Ovary (tissue), 3 donors: Measurements from ENCODE around the gene E2F4.

Experiments used
- EP300 ChIP-seq: sonication (generic); formaldehyde crosslinking; IDR thresholded peaks from one replicate; pipeline ENCODE4 v1.6.1; 2017; ENCODE audit warnings: antibody characterized with exemption
- POLR2A ChIP-seq: fragments of 450-650 bp; IDR thresholded peaks from one replicate; pipeline ENCODE4 v1.6.1; 2017; ENCODE audit warnings: antibody characterized with exemption, mild to moderate bottlenecking, moderate library complexity
- TF ChIP-seq, protein P1 (sequence below), 3 donors: fragments of 450-650 bp in 2 of 3; fragments of 200-600 bp in 1 of 3; IDR thresholded peaks; one replicate each; pipeline versions ENCODE4 v1.5.1 to v1.8.0; 2016 to 2022; ENCODE audit warnings: antibody characterized with exemption in 3 of 3, mild to moderate bottlenecking in 1 of 3
- donor health status: DM: no; HTN: no; CAD: no.

DNA sequence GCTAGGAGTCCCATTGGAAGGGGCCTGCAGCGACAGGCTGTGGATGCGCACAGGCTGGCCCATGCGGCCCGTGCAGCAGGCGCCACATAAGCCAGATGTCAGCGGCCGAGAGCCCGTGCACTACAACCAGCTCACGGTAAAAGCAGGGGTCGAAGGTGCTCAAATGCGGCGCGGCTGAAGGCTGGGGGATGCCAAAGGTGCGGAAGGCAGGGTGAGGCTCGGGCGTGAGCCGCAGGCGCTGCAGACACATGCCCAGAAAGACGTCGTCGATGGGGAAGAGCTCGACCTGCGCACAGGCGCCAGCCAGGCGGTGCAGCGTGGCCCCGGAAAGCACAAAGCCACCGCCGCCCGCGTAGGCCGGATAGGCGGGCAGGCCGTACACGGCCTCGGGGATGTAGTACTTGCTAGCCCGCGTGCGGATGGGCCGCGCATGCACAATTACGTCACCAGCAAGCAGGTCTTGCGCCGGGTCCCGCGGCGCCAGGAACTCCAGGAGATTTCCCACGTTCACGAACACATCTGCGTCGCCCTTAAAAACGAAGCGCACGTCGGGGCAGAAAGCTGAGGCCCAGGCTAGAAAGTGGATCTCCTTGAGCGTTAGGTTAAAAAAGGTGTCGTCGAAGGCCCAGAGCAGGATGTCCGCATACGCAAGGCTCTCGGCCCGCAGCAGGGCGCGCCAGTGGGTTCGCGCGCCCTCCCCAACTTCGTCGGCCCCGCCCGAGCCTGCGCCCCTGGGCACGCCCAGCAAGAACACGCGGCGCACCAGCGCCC is 42.5 kb upstream of the E2F4 start:
- TF ChIP-seq, protein P1, sequence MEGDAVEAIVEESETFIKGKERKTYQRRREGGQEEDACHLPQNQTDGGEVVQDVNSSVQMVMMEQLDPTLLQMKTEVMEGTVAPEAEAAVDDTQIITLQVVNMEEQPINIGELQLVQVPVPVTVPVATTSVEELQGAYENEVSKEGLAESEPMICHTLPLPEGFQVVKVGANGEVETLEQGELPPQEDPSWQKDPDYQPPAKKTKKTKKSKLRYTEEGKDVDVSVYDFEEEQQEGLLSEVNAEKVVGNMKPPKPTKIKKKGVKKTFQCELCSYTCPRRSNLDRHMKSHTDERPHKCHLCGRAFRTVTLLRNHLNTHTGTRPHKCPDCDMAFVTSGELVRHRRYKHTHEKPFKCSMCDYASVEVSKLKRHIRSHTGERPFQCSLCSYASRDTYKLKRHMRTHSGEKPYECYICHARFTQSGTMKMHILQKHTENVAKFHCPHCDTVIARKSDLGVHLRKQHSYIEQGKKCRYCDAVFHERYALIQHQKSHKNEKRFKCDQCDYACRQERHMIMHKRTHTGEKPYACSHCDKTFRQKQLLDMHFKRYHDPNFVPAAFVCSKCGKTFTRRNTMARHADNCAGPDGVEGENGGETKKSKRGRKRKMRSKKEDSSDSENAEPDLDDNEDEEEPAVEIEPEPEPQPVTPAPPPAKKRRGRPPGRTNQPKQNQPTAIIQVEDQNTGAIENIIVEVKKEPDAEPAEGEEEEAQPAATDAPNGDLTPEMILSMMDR (IDR thresholded peaks at IDR 0.05) = no peak
- TF ChIP-seq EP300 (no peak), POLR2A (no peak)
